GM21619 (cell line): ENCODE results near the gene PRKG1.
A peak's percentile ranks its signal among the peaks of the same experiment; 100 is the strongest.

Experiments
- ATAC-seq: cut with Tn5 transposase; IDR thresholded peaks from one replicate; pipeline ENCODE4 v1.9.1; 2021; ENCODE audit not compliant: unreplicated experiment

The PRKG1 gene

GRCh38 chr10:52259426-52259812 is 1185.1 kb downstream of the PRKG1 start:
- ATAC-seq: no peak

- ATAC-seq: no peak
Measured at GRCh38 chr10:52261362-52261761, 1187.1 kb downstream of the PRKG1 start.

DNA sequence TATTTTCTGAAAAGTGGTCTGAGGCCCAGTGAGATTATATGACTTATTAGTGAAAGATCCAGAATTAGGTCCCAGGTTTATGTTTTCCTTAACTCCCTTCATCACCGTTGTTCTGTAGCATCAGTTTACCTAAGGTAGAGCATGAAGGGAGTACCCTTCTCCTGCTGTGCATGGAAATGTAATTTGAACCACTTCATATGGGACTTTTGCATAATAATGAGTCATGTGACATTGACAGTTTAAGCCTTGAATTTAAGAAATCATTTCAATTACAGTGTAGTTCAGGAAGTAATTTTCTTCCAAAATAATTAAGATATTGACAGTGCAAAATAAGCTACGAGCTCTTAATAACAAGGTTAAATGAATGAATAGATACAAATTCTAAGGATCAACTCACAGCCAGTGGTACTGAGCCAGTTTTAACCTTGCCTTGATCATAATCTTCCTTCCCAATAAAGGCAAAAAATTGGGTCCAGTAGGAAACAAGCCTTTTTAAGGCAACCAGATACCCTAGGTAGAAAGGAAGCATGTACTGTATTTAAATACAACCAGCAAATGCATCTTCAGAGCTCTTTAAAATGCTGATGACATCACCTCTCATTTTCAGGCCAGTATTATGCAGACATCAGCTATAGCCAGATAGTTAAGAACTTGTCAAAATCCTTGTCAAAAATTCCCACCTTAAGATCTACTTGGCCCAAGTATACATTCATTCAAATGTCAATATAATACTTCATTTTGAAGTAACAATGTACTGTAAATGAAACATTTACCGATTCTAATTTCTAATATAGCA is 1191.0 kb downstream of the PRKG1 start:
- ATAC-seq: no peak

- ATAC-seq: no peak
Measured at GRCh38 chr10:52266858-52267257, 1192.6 kb downstream of the PRKG1 start.

DNA sequence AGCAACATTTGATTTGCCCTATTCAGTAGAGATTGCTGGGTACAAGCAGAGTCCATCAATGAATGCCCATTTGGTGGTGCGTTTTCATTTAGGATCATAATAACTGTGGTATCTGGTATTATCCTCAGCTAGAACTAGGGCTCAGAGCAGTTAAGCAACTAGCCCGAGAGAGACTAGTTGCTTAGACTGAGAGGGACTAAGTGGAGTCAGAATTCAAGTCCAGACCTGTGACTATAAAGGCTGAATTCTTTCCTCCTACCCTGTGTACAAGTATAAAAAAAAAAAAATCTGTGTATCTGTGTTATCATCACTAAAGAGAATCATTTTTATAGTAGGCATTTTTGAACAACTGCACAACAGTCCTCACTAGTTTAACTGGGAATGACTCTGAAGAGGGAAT is 1194.5 kb downstream of the PRKG1 start:
- ATAC-seq: no peak

DNA sequence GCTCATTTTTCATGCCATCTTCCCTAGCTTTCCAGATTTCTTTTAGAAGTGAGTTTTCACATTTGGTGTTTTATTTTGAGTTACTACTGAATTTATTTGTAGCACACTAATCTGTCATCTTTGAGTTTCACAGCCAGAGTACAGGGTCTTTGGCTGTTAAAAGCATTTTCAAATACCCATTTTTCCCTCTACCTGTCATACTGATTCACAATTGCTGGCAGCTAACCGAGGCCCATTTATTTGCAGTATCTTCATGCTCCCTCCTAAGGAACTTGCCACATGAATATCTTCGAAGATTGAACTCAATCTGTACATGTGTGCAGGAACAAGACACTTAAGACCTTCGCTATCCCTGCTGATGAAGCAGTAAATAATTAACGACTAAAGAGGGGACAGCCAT is 1194.9 kb downstream of the PRKG1 start:
- ATAC-seq: no peak

DNA sequence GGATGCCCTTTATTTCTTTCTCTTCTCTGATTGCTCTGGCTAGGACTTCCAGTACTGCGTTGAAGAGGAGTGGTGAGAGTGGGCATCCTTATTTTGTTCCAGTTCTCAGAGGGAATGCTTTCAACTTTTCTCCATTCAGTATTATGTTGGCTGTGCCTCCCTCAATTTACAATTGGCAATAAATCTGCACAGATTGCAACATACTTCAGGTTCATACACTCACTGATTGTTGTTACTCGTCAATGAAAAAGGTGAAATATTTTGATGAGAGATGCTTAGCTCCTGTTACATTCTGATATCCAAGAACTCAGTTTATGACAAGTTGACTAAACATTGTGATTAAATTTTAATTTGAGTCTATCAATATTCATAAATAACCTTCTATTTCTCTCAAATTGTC is 1201.9 kb downstream of the PRKG1 start:
- no peak for ATAC-seq

- no peak for ATAC-seq
Measured at GRCh38 chr10:52276986-52277385, 1202.7 kb downstream of the PRKG1 start.

DNA sequence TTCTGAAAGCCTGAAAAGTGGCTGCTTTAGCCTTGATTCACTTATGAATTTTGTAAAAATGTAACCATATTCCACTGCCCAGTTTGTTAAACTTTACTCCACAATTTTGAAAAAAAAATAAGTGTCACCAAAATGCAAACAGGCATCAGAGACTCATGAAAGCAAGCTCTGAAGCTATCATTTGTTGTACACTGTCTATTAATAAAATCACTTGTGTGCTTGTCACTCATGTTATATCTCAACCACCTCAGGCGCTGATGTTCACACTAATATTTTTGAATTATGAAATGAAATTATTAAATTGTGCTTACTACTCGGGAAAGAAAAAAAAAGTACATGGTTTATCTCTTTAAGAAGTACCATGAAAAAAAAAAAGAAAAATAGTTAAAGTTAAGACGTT is 1205.3 kb downstream of the PRKG1 start:
- no peak for ATAC-seq

GRCh38 chr10:52280051-52280450 is 1205.8 kb downstream of the PRKG1 start:
- no peak for ATAC-seq

DNA sequence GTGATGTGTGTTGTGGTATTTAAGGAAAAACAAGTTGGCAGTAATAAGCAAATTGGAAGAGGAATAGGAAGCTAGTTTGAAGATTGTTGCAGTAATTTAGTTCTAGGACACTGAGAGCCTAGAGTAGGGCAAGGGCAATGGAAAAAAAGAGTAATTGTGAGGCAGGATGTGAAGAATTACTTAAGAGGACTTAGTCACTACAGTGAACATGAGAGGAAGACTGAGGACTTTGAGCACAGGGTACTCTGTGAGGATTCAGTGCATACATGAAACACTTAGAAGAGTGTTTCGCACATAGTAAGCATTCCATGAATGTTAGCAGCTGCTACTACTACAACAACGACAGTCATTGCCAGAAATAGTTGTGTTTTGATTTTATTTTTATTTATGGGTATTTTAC is 1208.9 kb downstream of the PRKG1 start:
- no peak for ATAC-seq

DNA sequence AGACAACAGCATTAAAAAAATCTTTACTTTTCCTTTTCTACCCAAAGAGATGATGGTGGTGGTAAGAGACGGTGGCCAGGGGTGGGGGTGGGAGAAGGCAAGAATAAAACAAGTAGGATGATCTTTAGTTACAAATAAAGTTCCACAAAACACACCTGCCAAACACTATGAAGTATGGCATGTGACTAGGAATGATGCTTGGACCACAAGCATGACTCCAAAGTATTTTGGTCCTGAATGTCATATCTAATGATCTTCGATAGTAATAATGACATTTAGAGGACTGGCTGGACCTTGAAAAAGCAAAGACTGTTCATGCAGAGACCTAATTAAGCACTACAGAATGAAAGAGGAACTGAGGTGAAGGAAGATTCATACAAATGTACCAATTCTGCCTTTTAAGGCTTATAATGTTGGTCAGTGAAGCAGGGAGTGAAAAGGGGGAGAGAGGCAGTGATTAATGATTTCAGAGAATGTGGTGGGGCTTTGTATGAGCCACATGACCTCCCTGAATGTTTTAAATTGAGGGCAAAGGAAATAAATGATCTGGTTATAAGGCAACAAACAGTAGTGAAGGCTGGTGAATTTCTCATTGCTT is 1210.2 kb downstream of the PRKG1 start:
- ATAC-seq: peak; percentile 56

GRCh38 chr10:52287866-52288265 is 1213.6 kb downstream of the PRKG1 start:
- ATAC-seq: no peak

DNA sequence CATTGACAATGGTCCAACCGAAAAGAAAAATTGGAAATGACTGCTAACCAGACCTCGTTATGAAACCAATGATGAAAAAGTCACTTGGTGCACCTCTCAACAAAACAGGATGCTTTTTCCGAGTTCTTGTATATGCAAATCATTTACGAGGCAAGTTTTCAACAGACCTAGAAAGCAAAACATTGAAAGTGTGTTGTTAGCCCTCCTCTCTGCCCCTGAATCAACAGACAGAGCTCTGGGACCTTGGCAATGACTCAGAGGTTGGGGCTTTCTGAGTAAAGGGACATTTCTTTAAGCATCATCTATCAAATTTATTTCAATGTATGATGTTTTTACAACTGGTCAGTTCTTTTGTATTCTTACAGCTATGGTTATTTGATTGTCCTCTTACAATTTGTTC is 1223.5 kb downstream of the PRKG1 start:
- ATAC-seq: no peak

GRCh38 chr10:52300599-52301277 is 1226.5 kb downstream of the PRKG1 start:
- no peak for ATAC-seq

GRCh38 chr10:52308251-52309031 is 1234.2 kb downstream of the PRKG1 start:
- ATAC-seq: peak; percentile 77

DNA sequence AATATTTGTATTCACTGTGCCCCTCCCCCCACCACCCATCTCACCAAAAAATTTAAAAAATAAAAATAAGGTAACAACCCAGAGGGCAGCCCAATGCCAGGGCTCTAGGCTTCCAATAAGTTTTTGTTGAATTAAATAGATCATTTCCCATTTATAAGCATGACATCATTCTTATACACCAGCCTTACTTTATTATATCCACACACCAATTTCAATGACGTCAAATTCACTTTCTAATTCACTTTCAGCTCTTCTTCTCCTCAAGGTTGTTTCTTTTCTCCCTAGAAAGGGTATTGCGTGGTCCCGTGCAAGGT is 1238.6 kb downstream of the PRKG1 start:
- ATAC-seq: no peak

- ATAC-seq: no peak
Measured at GRCh38 chr10:52313256-52313932, 1239.1 kb downstream of the PRKG1 start.

DNA sequence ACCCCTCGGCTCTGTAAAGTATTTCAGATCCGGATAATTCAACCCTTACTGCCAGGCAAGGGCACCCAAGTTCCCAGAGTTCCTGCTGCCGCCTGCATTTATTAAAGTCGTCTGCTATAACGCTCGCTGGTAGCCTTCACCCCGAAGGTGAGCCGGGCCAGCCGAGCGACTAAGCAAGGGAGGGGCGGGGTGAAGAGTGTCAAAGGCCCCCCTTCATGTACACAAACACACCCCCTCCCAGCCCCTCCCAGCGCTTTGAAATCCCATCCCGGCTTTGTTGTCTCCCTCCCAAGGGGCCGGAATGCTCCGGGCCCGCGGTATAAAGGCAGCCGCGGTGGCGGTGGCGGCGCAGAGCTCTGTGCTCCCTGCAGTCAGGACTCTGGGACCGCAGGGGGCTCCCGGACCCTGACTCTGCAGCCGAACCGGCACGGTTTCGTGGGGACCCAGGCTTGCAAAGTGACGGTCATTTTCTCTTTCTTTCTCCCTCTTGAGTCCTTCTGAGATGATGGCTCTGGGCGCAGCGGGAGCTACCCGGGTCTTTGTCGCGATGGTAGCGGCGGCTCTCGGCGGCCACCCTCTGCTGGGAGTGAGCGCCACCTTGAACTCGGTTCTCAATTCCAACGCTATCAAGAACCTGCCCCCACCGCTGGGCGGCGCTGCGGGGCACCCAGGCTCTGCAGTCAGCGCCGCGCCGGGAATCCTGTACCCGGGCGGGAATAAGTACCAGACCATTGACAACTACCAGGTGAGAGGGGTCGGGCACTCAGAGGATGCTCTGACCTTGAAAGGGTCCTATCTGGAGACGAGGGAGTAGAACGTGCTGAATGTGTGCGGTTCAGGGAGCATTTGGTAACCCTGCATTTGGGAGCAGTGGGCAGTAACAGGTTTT is 1239.9 kb downstream of the PRKG1 start, which contains the start of gene DKK1:
Gene DKK1, plus strand, starts transcription at position 349 of the 889 bp plus-strand sequence. Its CDS starts 154 bp downstream, at position 503.
- ATAC-seq: no peak
